ENCODE data around the gene WNT6.
A peak's percentile ranks its signal among the peaks of the same experiment; 100 is the strongest.

WNT6 gene

DNA sequence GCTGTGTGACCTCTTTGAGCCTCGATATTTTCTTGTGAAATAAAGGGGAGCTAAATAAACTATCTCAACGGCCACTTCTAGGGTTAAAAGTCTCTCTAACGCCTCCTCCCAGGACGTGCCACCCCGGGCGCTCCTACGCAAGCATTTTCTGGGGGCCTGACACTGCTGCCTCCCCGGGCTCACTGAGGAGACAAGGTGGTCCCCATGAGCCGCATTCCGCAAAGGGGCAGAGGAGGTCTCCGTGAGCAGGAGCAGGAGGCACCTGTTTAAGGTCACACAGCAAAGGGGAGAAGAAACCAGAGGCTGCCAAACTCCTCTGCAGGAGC is 20.1 kb downstream of the WNT6 start:
- DNase-seq, result no peak

DNA sequence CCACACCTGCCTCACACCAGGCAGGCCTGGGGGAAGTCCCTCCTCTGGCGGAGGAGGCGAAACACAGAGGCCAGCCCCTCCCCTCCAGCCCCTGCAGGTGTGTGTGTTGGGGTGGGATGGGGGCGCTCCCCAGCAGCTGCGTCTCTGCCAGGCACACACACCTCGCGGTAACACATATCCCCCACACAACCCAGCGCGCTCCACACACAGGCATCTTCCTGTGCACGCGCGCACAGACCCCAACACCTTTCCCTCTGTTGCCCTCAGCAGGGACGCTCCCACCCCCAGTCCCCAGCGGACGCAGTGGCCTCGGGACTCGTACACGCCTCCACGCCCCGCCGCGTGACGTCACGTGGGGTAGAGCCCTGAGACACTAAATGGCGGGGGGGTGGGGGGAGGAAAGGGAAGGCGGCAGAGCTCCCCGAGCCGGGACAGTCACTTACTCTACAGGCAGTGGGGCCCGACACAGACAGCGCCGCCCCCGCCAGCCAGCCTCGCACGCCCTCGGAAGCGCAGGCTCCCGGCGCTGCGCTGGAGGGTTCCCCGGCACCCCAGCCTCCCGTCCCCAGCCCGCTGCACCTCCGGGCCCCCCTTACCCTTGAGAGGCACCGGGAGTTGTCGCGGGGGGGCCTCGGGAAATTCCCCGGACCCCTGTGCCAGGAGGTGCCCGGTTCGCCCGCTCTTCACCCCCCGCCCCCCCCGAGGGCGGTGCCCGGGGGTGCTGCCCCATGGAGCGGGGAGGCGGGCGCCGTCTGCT is 20.7 kb downstream of the WNT6 start, which contains the start of gene WNT10A:
Gene WNT10A, plus strand, starts transcription at position 751 of the 757 bp plus-strand sequence. CDS start 144 bp downstream, outside the sequence.
- DNase-seq, result peak; percentile 65

GRCh38 chr2:218880859-218881594 is 21.4 kb downstream of the WNT6 start:
- peak; percentile 20 for DNase-seq

DNA sequence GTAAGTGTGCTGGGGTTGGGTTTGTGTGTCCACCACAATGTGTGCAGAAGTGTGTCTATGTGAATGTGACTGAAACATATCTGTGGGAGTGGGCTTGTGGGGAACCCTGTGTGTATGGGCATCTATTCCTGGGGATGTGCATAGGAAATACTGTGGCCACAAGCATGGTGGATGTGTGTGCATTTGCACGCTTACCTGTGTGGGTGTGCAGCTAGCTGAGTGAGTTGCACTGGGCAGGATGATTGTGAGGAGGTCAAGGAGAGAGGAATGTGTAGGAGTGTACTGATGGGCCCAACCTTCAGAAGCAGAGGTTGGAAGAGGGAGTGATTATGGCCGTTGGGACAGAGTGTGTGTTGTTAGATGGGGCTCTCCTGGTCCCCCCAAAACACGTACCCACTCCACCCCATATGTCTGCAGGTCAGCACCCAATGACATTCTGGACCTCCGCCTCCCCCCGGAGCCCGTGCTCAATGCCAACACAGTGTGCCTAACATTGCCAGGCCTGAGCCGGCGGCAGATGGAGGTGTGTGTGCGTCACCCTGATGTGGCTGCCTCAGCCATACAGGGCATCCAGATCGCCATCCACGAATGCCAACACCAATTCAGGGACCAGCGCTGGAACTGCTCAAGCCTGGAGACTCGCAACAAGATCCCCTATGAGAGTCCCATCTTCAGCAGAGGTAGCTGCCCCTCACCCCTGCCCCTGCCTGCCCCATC is 22.3 kb downstream of the WNT6 start:
- no peak for DNase-seq

- no peak for DNase-seq
These were observed 22.8 kb downstream of the WNT6 start for GRCh38 chr2:218882461-218882816.

- peak; percentile 22 for DNase-seq
These were observed 23.3 kb downstream of the WNT6 start for GRCh38 chr2:218882866-218883366.

GRCh38 chr2:218883491-218884490 is 24.2 kb downstream of the WNT6 start:
- peak; percentile 43 for DNase-seq

DNA sequence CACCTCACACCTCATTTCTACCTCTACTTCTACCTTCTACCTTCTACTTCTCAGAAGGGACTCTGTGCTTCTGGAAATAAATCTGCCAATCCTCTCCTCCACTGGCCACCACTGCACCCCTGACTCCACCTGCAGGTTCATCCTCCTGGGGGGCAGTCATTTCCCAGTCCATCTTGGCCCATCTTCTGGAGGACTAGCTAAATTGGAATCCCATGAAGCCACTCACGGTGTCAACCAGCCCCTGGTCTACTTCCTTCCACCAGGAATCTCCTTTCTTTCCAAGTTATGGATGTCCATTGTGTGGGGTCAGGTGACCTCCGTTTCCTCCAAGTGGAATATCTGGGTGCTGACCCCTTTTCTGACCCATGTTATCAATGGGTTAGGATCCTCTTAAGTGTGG is 24.9 kb downstream of the WNT6 start:
- DNase-seq, result no peak

GRCh38 chr2:218885981-218886947 is 26.7 kb downstream of the WNT6 start:
- DNase-seq, result no peak

- DNase-seq, result no peak
These were observed 27.5 kb downstream of the WNT6 start for GRCh38 chr2:218887079-218887478.

DNA sequence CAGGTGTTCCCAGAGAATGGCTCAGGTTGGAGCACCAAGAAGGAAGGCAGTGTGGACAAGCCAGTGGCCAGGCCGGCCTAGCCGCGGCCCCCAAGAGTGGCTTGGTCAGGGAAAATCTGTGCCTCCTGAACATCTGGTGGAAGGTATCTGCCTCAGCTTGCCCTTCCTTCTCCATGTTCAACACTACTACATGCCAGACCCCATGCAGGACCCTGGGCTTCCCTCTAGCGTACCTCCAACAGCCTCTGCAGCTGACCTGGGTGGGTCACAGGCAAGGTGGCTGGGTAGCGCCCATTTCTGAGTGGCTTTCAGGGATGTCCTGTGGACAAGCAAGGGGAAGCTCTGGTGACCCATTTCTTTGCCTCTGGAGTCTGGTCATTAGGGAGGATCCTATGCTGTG is 28.7 kb downstream of the WNT6 start:
- no peak for DNase-seq

- DNase-seq, result no peak
These were observed 30.3 kb downstream of the WNT6 start for GRCh38 chr2:218889937-218890336.

DNA sequence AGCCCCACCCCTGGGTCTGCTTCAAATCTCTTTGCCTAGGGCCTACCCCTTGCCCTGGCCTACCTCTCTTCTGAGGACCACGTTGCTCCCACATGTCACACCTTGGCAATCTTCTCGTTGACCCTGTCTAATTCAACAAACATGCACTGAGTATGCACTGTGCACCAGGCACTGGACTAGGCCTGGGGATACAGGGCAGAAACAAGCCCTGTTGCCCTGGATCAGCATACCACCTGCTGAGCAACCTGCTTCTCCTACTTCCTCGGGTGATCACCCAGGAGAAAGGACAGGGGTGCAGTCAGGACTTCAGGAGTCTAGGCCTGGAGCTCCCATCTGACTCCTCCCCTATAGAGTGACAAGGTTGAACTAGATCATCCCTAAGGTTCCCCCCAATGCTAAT is 30.8 kb downstream of the WNT6 start:
- DNase-seq, result no peak

DNA sequence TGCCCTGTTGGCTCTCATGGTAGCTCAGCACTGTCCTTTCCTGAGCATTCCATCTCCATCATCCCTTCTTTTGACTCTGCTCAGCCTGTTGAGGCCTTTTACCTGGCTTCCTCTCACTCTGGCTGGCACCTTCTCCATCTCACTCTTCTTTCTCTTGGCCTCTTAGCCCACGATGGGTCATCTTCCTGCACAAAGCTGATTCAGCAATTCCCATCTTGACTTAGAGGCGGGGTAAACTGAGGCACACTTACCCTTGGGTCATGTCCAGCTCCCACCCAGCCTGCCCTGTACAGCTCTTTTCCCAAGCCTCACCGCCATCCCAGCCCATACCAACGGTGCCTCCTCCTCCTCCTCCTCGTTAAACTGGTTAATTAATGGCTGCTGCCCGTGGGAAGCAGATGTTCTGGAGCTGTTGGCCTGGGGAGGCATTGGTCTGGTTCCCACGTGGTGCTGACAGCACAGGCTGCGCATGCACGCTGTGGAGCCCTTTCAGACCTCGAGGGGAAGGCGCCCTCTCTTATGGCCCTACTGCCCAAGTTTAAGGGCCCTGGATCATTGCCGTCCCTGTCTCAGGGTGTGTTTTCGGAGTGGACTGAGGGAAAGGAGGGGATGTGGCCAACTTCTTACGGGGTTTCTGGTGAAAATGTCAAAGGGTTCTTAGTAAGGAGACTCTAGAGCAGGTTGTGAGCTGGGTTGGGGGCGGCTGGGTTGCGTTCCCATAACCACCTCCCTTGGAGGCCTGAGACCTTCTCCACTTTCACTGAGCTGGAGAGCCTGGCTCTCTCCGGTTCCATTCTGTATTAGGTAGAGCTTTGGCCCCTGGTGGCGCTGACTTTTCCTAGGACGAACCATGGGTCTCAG is 31.9 kb downstream of the WNT6 start:
- DNase-seq, result no peak

- DNase-seq, result peak; percentile 90
These were observed 33.2 kb downstream of the WNT6 start for GRCh38 chr2:218892693-218893348.

- peak; percentile 24 for DNase-seq
These were observed 33.9 kb downstream of the WNT6 start for GRCh38 chr2:218893349-218894150.

- no peak for DNase-seq
These were observed 34.7 kb downstream of the WNT6 start for GRCh38 chr2:218894151-218894879.

DNA sequence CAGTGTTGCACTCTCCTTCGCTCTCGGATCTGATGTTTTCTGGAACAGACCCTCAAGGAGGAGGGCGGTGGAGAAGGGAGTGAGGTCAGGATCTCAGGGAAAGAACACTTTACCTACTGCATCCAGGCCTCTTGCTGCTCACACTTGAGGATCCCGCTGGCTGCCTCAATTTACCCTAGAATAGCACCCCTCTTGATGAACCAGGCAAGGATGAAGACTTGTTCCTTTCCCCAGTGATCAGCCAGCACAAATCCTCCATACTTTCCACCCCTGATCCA is 35.2 kb downstream of the WNT6 start:
- no peak for DNase-seq
